Breast epithelium (tissue), 4 donors: ENCODE measurements around the gene RNF150. TPM values are rescaled to one million over a fixed set of nuclear protein-coding genes. Genes with fewer than 3 reads are reported as not detected.

ENCODE experiments used
- DNase-seq, 2 donors: peaks; one replicate each; pipeline ENCODE4 v3.0.0-alpha.2; 2019; ENCODE audit warnings: low spot score in 2 of 2
- H3K27ac ChIP-seq, 2 donors: fragments of 200-600 bp; sonication (generic) in 1 of 2; one replicate each; pipeline ENCODE4 v1.5.1; 2016 to 2019; ENCODE audit warnings: mild to moderate bottlenecking in 1 of 2
- H3K27me3 ChIP-seq, 2 donors: fragments of 200-600 bp; sonication (generic) in 1 of 2; one replicate each; pipeline versions ENCODE4 v1.5.1 to v1.6.0; 2017 to 2019; ENCODE audit warnings: control low read depth in 1 of 2, mild to moderate bottlenecking in 1 of 2
- H3K36me3 ChIP-seq: fragments of 200-600 bp; one replicate; pipeline ENCODE4 v1.5.1; 2019
- H3K4me1 ChIP-seq, 2 donors: fragments of 200-600 bp; sonication (generic); one replicate each; pipeline ENCODE4 v1.5.1; 2016 to 2019; ENCODE audit warnings: control low read depth in 1 of 2
- H3K4me3 ChIP-seq, 3 donors: fragments of 200-600 bp; sonication (generic); 1 replicate in 2 of 3; 2 replicates in 1 of 3; pipeline ENCODE4 v1.5.1; 2016 to 2019; ENCODE audit warnings: mild to moderate bottlenecking in 3 of 3, moderate library complexity in 2 of 3
- H3K9me3 ChIP-seq, 2 donors: fragments of 200-600 bp; sonication (generic) in 1 of 2; one replicate each; pipeline ENCODE4 v1.5.1; 2016 to 2019; ENCODE audit warnings: control low read depth in 1 of 2
- CTCF ChIP-seq, 3 donors: fragments of 450-650 bp; IDR thresholded peaks; one replicate each; pipeline ENCODE4 v1.5.1; 2016 to 2017; ENCODE audit warnings: antibody characterized with exemption in 3 of 3, mild to moderate bottlenecking in 3 of 3, moderate library complexity in 3 of 3
- POLR2A ChIP-seq: fragments of 450-650 bp; IDR thresholded peaks from one replicate; pipeline ENCODE4 v1.6.1; 2016; ENCODE audit warnings: antibody characterized with exemption, mild to moderate bottlenecking, moderate library complexity
- POLR2AphosphoS5 ChIP-seq, 3 donors: sonication (generic); formaldehyde crosslinking; IDR thresholded peaks; one replicate each; pipeline ENCODE4 v1.6.1; 2017; ENCODE audit warnings: antibody characterized with exemption in 3 of 3
- intact Hi-C: fragments of 100-400 bp; cut with DNase I; formaldehyde crosslinking; loops from one replicate; pipeline ENCODE4 v1.15.1; 2023; ENCODE audit warnings: low total_unique reads
- total RNA-seq, 3 donors: library from RNA; depleted of rRNA; stranded (reverse); fragments of >200 nt; gene quantifications; one replicate each; pipeline ENCODE4 v1.1.0, GENCODE V29; 2016

Gene RNF150
- total RNA-seq, 3 donors from 2014 or later = 5.6 to 19.7 (median 14.8) TPM

GRCh38 chr4:141002323-141002805, 130.9 kb downstream of the RNF150 start:
- intact Hi-C loops = no loop called here
- DNase-seq = no peak
- TF ChIP-seq CTCF (IDR thresholded peaks at IDR 0.05) = no peak
- no peak for TF ChIP-seq POLR2A
- TF ChIP-seq POLR2AphosphoS5 (IDR thresholded peaks at IDR 0.05) = no peak
- Histone ChIP-seq H3K4me3 (no peak overlapping the region), H3K27me3 (no peaks in the 10 kb centered on the region), H3K4me1 (no peaks in the 10 kb centered on the region), H3K27ac (no peak overlapping the region), H3K9me3 (no peaks in the 10 kb centered on the region), H3K36me3 (no peaks in the 10 kb centered on the region)

GRCh38 chr4:140996766-140997165, 136.5 kb downstream of the RNF150 start:
- DNase-seq = no peak
- Histone ChIP-seq H3K36me3 (no peaks in the 10 kb centered on the region), H3K27ac (no peak overlapping the region), H3K27me3 (no peaks in the 10 kb centered on the region), H3K4me1 (no peaks in the 10 kb centered on the region), H3K9me3 (no peaks in the 10 kb centered on the region), H3K4me3 (no peak overlapping the region)
- intact Hi-C loops = no loop called here
- TF ChIP-seq POLR2AphosphoS5 (IDR thresholded peaks at IDR 0.05) (no peak), POLR2A (no peak), CTCF (IDR thresholded peaks at IDR 0.05) (no peak)

DNA sequence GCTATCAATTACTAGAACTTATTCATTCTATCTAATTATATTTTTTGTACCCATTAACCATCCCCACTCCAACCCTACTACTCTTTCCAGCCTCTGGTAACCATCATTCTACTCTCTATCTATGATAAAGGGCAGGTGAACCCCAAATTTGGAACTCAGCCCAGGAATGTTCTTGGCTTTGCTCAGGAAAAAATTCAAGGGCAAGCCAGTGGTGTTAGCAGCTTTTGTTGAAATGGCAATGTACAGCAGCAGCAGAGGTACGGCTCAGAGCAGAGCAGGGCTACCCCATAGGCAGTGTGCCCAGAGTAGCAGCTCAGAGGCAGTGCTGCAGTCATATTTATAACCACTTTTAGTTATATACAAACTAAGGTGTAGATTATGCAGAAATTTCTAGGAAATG, 138.2 kb downstream of the RNF150 start:
- TF ChIP-seq POLR2A (no peak), POLR2AphosphoS5 (IDR thresholded peaks at IDR 0.05) (no peak), CTCF (IDR thresholded peaks at IDR 0.05) (no peak)
- Histone ChIP-seq H3K36me3 (no peaks in the 10 kb centered on the region), H3K9me3 (no peaks in the 10 kb centered on the region), H3K27ac (no peak overlapping the region), H3K4me1 (no peaks in the 10 kb centered on the region), H3K4me3 (no peak overlapping the region), H3K27me3 (no peaks in the 10 kb centered on the region)
- intact Hi-C loops = no loop called here
- peak in 1 of 2 donors; percentile 29 for DNase-seq

- Histone ChIP-seq H3K27me3 (no peaks in the 10 kb centered on the region), H3K36me3 (no peaks in the 10 kb centered on the region), H3K9me3 (no peaks in the 10 kb centered on the region), H3K4me3 (no peak overlapping the region), H3K27ac (no peak overlapping the region), H3K4me1 (no peaks in the 10 kb centered on the region)
- DNase-seq = no peak
- TF ChIP-seq POLR2A (no peak), CTCF (IDR thresholded peaks at IDR 0.05) (no peak), POLR2AphosphoS5 (IDR thresholded peaks at IDR 0.05) (no peak)
- intact Hi-C loops = no loop called here
These were observed 139.3 kb downstream of the RNF150 start for GRCh38 chr4:140994015-140994414.

DNA sequence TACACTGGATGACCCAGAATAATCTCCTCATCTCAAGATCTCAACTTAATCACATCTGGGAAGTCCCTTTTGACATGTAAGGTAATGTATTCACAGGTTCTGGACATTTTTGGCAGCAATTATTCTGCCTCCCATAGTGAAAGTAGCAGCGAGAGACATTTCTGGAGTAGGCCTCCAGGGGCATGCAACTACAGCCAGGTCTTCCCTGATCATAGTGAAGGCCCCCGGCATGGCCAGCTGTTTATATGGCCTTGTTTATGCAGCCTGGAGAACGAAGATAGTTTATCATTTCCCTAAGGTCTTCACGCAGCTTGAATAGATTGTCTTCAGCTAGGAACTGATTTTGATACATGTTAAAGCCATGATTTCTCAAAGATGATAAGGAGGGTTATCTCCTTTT, 139.9 kb downstream of the RNF150 start:
- intact Hi-C loops = no loop called here
- H3K36me3 ChIP-seq = no peaks in the 10 kb centered on the region
- H3K27ac ChIP-seq = no peak overlapping the region
- no peak overlapping the region for H3K4me3 ChIP-seq
- TF ChIP-seq CTCF (IDR thresholded peaks at IDR 0.05) = no peak
- TF ChIP-seq POLR2A = no peak
- TF ChIP-seq POLR2AphosphoS5 (IDR thresholded peaks at IDR 0.05) = no peak
- H3K27me3 ChIP-seq = no peaks in the 10 kb centered on the region
- no peak for DNase-seq
- H3K4me1 ChIP-seq = no peaks in the 10 kb centered on the region
- H3K9me3 ChIP-seq = no peaks in the 10 kb centered on the region
